Measurements from ENCODE around the gene ARID3A. TPM values are rescaled to one million over a fixed set of nuclear protein-coding genes. Genes with fewer than 3 reads are reported as not detected.

The ARID3A gene
- polyA plus RNA-seq, 1 donor, result 17.3 TPM

- DNase-seq, result no peak
Observed at GRCh38 chr19:990119-990571, 64.3 kb downstream of the ARID3A start.

GRCh38 chr19:990746-991145 is 64.9 kb downstream of the ARID3A start:
- DNase-seq, result no peak

GRCh38 chr19:991174-991931 is 65.5 kb downstream of the ARID3A start:
- no peak for DNase-seq

GRCh38 chr19:991932-992669 is 66.3 kb downstream of the ARID3A start:
- DNase-seq, result no peak

GRCh38 chr19:992670-993055 is 66.8 kb downstream of the ARID3A start:
- DNase-seq, result no peak

- DNase-seq, result no peak
Observed at GRCh38 chr19:993361-993830, 67.6 kb downstream of the ARID3A start.

- no peak for DNase-seq
Observed at GRCh38 chr19:993831-994393, 68.1 kb downstream of the ARID3A start.

- DNase-seq, result no peak
Observed at GRCh38 chr19:994516-994915, 68.7 kb downstream of the ARID3A start.

GRCh38 chr19:995051-995827 is 69.4 kb downstream of the ARID3A start:
- no peak for DNase-seq

GRCh38 chr19:996051-996838 is 70.4 kb downstream of the ARID3A start:
- no peak for DNase-seq

- no peak for DNase-seq
Observed at GRCh38 chr19:998064-998463, 72.2 kb downstream of the ARID3A start.

- DNase-seq, result no peak
Observed at GRCh38 chr19:999379-999719, 73.5 kb downstream of the ARID3A start.

- DNase-seq, result no peak
Observed at GRCh38 chr19:1000095-1000494, 74.3 kb downstream of the ARID3A start, which contains the start of gene GRIN3B. GRIN3B (plus strand) TSS chr19:1000419; CDS start chr19:1000438, 19 bp downstream.

- no peak for DNase-seq
Observed at GRCh38 chr19:1000591-1001537, 75.0 kb downstream of the ARID3A start.

GRCh38 chr19:1001538-1002166 is 75.8 kb downstream of the ARID3A start:
- DNase-seq, result no peak

GRCh38 chr19:1002600-1002999 is 76.8 kb downstream of the ARID3A start:
- DNase-seq, result no peak

GRCh38 chr19:1003283-1003682 is 77.4 kb downstream of the ARID3A start:
- no peak for DNase-seq

GRCh38 chr19:1004204-1004802 is 78.5 kb downstream of the ARID3A start:
- no peak for DNase-seq

GRCh38 chr19:1004803-1005664 is 79.2 kb downstream of the ARID3A start:
- DNase-seq, result no peak
